Hematopoietic multipotent progenitor cell treated with erythropoietin and hydrocortisone succinate and interleukin-3 and kit ligand, for 15 days (in vitro differentiated cells): Measurements from ENCODE around the gene HFE.
"Not testable (repeated sequence)": the region's sequence is repeated elsewhere in the genome, so short reads cannot be mapped to it uniquely, and the experiment has no call there.

Experiments used
- DNase-seq: peaks from one replicate; pipeline ENCODE4 v3.0.0-alpha.2; 2015; ENCODE audit warnings: low spot score

Gene HFE

GRCh38 chr6:26109772-26110171 is 22.5 kb downstream of the HFE start:
- DNase-seq, result no peak

- DNase-seq, result no peak
Observed at GRCh38 chr6:26113570-26113969, 26.3 kb downstream of the HFE start.

- no peak for DNase-seq
Observed at GRCh38 chr6:26115226-26115625, 28.0 kb downstream of the HFE start.

- DNase-seq, result no peak
Observed at GRCh38 chr6:26116267-26116666, 29.0 kb downstream of the HFE start.

GRCh38 chr6:26118999-26119398 is 31.8 kb downstream of the HFE start:
- DNase-seq, result no peak

GRCh38 chr6:26120115-26120514 is 32.9 kb downstream of the HFE start:
- DNase-seq, result not testable (repeated sequence)

GRCh38 chr6:26120807-26121140 is 33.5 kb downstream of the HFE start:
- no peak for DNase-seq

- DNase-seq, result no peak
Observed at GRCh38 chr6:26121141-26122004, 34.1 kb downstream of the HFE start.

- peak; percentile 47 for DNase-seq
Observed at GRCh38 chr6:26122005-26122388, 34.8 kb downstream of the HFE start.

- no peak for DNase-seq
Observed at GRCh38 chr6:26122402-26122792, 35.2 kb downstream of the HFE start.

- DNase-seq, result peak; percentile 97
Observed at GRCh38 chr6:26122793-26123674, 35.8 kb downstream of the HFE start.

- no peak for DNase-seq
Observed at GRCh38 chr6:26123675-26123946, 36.4 kb downstream of the HFE start.

- DNase-seq, result peak; percentile 98
Observed at GRCh38 chr6:26123947-26124780, 36.9 kb downstream of the HFE start.

GRCh38 chr6:26124781-26125685 is 37.8 kb downstream of the HFE start:
- DNase-seq, result peak; percentile 50

- no peak for DNase-seq
Observed at GRCh38 chr6:26126394-26127235, 39.4 kb downstream of the HFE start.

- DNase-seq, result no peak
Observed at GRCh38 chr6:26128013-26128771, 41.0 kb downstream of the HFE start.

- no peak for DNase-seq
Observed at GRCh38 chr6:26129656-26130055, 42.4 kb downstream of the HFE start.

- no peak for DNase-seq
Observed at GRCh38 chr6:26130581-26131249, 43.5 kb downstream of the HFE start.

GRCh38 chr6:26131618-26132017 is 44.4 kb downstream of the HFE start:
- no peak for DNase-seq
